GOT3 (cell line): ENCODE measurements around the gene C12orf60.

Experiments used
- DNase-seq: peaks from one replicate; lab custom pipeline; 2025; ENCODE audit warnings: mixed read lengths; lab: John Stamatoyannopoulos, UW

C12orf60 gene

DNA sequence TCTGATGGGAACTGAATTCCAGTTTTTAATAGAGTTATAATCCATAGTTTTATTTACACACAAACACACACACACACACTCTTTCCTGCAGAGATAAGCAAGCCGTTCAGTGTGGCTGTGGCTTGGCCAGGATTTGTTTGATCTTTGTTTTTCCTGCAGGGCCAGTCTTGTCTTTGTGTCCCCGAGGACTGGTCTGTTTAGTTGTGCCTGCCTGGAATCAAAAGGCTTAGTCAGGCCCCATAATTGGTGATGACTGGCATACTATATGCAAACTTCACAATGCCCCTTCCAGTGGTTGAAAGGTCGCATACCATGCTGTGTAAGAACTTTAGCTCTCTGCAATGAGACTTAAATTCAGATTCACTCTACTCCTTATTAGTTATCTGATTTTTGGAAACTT lies 26.2 kb upstream of the C12orf60 start:
- DNase-seq = no peak

DNA sequence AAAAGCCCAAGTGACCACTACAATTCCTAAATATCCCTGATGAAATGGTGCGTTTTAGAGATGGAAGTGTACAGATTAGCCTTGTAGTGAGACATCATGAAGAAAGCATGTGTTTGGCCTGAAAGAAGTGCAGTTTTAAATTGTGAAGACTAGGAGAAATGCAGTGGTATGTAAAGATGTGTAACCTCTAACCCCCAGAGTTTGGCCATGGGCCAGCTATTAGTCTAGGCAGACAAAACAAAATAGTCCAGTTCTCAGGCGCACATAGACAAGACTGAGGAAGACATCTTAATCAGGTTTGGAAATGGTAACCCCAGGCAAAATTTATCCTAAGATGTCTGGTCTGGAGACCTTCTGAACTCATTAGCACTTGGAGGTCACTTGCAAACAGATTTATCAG lies 23.6 kb upstream of the C12orf60 start:
- no peak for DNase-seq

- DNase-seq = no peak
These were observed 22.6 kb upstream of the C12orf60 start for GRCh38 chr12:14780859-14781258.

DNA sequence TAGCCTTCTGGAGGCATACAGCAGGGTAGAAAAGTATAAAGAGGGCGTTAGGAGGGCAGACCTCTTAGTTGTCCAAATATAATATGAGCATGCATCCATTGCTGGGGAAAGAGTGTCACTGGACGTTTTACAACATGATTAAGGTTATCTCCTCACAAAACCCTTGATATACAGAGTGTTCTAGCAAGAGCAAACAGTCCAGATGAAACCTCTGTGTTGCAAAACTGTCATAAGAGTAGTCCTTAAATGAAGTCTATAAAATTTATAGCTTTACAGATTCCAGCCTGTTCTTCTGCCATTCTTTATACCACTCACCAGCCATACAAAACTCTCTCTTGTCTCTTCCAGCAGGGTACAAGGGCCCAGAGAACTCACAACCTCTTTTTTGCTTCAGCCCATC lies 21.9 kb upstream of the C12orf60 start:
- DNase-seq = no peak

- no peak for DNase-seq
These were observed 20.7 kb upstream of the C12orf60 start for GRCh38 chr12:14782756-14783155.

DNA sequence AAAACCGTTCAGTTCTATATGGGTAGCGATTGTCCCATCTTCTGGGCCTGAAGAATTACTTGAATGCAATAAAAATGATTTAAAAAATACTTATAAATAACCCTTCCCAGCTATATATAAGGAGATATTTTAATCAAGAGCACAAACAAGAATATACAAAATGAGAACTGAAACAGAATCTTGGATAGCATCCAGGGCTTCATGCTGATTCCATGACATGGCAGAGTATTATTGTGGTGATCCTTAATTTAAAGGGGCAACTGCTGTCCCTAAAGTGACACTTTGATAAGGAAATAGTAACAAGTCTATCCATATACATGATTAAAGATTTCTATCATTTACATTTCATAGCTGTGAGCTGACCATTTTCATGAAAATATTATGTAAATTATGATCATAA lies 19.0 kb upstream of the C12orf60 start:
- DNase-seq = no peak

- DNase-seq = no peak
These were observed 17.9 kb upstream of the C12orf60 start for GRCh38 chr12:14785568-14785967.

- DNase-seq = no peak
These were observed 8.4 kb upstream of the C12orf60 start for GRCh38 chr12:14795028-14795448.

- DNase-seq = no peak
These were observed 1.2 kb upstream of the C12orf60 start for GRCh38 chr12:14802247-14802646.

DNA sequence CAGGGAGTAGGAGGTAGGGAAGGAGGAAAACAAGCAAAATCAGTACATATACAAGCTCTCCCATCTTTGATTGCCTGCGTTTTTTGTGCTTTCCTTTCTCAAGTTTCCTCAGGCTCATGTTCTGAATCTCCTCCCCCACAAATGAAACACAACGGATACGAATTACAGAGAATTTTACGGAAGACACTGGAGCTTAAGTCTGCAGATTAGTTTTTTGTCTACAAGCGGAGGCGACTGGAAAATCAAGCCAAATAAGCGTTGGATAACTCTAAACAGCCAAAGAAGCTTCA lies 804 bp upstream of the C12orf60 start:
- DNase-seq = no peak

DNA sequence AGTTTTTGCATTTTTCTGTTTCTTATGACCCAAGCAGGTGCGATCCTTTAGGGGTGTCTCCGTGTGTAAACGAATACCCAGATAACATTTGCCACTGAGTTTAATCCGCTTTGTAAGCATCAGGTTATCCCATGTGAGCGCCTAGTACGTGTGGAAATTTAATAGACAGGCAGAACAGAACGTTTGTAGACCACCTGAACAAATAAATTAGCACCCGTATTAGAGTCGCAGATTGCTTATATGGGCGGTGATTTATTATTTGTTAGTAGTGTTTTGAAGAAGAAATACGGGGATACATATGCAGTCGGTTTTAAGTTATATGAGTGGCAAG lies 325 bp downstream of the C12orf60 start:
- DNase-seq = no peak

DNA sequence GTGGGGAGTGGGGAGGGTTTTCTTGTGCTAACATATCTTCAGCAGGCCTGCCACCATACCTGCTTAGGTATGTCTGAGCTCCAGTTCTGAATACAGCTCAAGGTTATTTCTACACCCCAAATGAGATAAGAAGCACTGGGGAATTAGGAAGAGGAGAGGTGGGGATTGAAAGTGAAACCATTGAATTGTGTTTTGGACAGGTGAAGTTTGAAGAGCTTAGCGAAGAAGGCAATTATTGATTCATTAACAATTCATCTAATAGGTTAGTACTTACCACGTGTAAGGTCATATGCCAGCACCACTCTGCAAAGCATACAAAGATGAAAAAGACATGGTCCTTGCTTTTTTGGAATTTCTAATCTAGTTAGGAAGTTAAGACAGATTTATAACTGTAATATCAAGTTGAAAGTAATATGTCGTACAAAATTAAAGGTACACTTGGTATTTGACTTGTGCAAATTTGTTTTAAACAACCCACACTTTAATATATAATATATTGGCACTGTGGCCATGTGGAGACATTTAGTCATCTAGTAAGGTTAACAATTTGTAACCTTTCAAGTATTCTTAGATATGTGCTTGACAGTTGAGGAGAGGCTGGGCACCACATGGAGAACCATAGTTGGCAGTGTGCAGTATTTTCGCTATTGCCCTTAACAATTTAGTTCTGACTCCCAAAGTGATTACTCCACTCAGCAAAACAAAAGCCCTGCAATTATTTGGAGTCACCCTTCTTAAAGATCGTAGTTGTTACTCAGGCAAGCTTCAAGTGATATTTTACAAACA lies 6.9 kb downstream of the C12orf60 start:
- no peak for DNase-seq

DNA sequence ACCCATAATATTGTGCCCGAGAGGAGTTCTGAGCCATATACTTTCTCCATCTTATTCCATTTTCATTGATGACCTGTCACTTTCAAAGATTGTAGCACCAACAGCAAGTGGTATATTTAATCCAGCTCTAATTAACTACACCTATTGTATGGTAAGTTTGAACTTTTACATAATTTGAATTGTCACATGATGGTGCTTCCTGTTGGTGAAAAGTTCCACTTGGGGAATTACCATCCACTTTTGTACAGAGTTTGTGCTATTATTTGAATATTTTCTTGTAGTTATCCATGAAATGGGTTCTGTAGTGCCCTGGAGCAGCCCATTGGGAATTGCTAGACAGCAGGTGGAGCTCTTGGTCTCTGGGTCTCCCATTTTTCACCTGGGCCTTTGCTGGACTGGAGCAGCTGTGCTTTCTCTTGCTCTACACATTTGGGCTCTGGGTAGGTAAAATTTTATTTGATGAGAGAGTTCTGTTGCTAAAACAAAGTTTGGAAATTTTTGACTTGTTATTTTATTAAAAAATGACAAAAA lies 7.5 kb downstream of the C12orf60 start:
- DNase-seq = no peak

- no peak for DNase-seq
These were observed 8.0 kb downstream of the C12orf60 start for GRCh38 chr12:14811486-14811885.

- no peak for DNase-seq
These were observed 10.5 kb downstream of the C12orf60 start, which contains the start of gene SMCO3 for GRCh38 chr12:14814014-14814413. Gene SMCO3 (minus strand): TSS chr12:14814182. CDS start chr12:14806680, 7,502 bp downstream.

- DNase-seq = no peak
These were observed 20.7 kb downstream of the C12orf60 start for GRCh38 chr12:14824012-14824634.

GRCh38 chr12:14825256-14825655 lies 21.8 kb downstream of the C12orf60 start:
- no peak for DNase-seq

DNA sequence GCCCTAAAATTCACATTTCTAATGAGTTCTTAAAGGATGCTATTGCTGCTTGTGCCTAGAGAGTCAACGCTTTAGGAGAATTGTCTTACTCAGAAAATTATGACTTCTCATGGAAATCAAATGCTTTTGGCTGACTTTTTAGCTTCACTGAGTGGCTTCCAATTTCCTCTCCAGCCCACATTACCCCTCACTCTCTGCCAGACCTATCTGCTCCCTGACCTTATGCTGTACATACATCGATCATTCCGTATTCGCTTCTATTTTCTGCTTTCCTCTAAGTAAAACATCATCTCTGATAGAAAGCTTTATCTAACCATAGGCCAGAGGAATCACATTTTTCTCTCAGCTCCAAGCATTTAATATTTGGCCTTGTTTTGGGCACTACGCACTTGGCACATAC lies 23.0 kb downstream of the C12orf60 start:
- DNase-seq = no peak

DNA sequence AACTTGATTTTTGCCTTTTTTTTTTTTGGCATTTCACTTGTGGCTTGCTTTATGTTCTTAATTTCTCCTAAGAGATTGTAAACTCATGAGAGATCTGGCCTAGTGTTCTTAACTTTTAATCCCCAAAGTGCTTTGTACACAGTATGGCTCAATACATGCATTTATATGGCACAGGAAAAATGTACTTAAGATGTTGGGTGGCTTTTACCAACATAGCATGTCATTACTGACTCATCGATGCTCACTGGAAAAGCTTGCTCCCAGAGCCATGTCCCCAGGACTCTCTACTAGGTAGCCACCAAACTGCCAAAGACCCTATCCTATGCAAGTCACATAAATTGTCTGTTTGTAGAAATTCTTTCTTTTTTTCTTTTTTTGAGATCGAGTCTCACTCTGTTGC lies 23.6 kb downstream of the C12orf60 start:
- DNase-seq = no peak

- DNase-seq = no peak
These were observed 25.4 kb downstream of the C12orf60 start for GRCh38 chr12:14828892-14829291.

DNA sequence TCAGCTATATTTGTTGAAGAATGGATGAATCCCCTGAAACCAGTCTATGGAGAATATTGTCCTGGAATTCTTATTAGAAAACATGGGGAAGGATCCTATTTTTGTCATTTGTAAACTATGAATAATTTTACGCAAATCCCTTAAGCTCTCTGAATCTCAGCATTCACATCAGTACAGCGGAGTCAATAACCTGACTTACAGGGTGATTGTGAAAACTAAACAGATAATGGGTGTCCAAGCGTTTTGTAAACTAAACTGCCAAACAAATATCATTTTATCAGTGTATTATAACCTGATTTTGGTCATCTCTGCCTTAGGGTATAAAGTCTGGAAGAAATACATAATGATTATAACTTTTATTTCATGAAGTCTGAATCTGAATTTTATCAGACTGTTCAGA lies 29.9 kb downstream of the C12orf60 start:
- DNase-seq = no peak

GRCh38 chr12:14833952-14834351 lies 30.5 kb downstream of the C12orf60 start:
- DNase-seq = no peak

DNA sequence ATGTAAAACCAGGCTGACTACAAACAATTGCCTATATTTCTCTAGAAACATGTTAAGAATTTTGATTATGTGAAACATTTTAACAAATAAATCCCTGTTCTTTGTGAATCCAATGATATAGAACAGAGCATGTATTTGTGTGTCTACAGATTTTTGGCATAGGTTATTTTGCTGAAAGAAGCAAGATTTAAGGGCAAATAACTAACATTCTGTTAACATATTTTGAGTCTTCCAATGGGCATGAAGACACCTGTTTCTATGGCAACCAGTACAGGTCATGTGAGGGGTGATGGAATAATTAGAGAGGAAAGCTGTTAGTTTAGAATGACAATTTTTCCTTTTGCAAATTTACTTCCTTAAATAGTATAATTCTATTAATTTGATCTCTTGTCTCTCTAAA lies 31.0 kb downstream of the C12orf60 start:
- DNase-seq = no peak
